Measurements from ENCODE around the gene LCN2. TPM values are rescaled to one million over a fixed set of nuclear protein-coding genes. Genes with fewer than 3 reads are reported as not detected.

LCN2 gene
- total and polyA plus RNA-seq, 9 of the 15 experiments (the other 6 are each of a cell fraction or from before 2014, with no cell fraction given), result 0.10 to 1.2 (median 0.44) TPM; not detected in 1

- TF ChIP-seq RBM34 (IDR thresholded peaks at IDR 0.05; ENCODE audit: borderline replicate concordance, insufficient read depth, low read length) (no peak), MTA1 (IDR thresholded peaks at IDR 0.05; ENCODE audit: borderline replicate concordance) (peak; percentile 97), SMC3 (conservative IDR thresholded peaks at IDR 0.05; ENCODE audit: insufficient read depth, low read depth, low read length) (0 out of 2 replicates have a peak, but pooled peaks have one; percentile 12), ZNF184 (CRISPR knock-in tag; IDR thresholded peaks at IDR 0.05) (no peak), CCNT2 (IDR thresholded peaks at IDR 0.05; ENCODE audit: borderline replicate concordance, extremely low read depth, insufficient read length, low read depth, low read length) (no peak), MYBL2 (IDR thresholded peaks at IDR 0.05; ENCODE audit: low read depth) (no peak), MYBL2 (CRISPR knock-in tag; IDR thresholded peaks at IDR 0.05; ENCODE audit: borderline replicate concordance) (no peak), SMARCB1 (IDR thresholded peaks at IDR 0.05; ENCODE audit: insufficient read length, low read depth) (no peak), POLR2B (IDR thresholded peaks at IDR 0.05; ENCODE audit: low read depth, partially characterized antibody) (peak; percentile 92), ZNF384 (IDR thresholded peaks at IDR 0.05; ENCODE audit: low read depth, low read length) (peak; percentile 64; the same call in 1 of the 2 replicates), TAF1 (IDR thresholded peaks at IDR 0.05; ENCODE audit: control insufficient read depth, extremely low read depth, insufficient read depth, low read length, severe bottlenecking) (peak; percentile 92), NR2C2 (CRISPR knock-in tag; IDR thresholded peaks at IDR 0.05) (no peak), NR2C2 (tag; IDR thresholded peaks at IDR 0.05) (no peak), NEUROD1 (IDR thresholded peaks at IDR 0.05; ENCODE audit: borderline replicate concordance, low read depth, low read length, partially characterized antibody) (peak; percentile 41), RHOXF2B (CRISPR knock-in tag; conservative IDR thresholded peaks at IDR 0.05) (0 out of 2 replicates have a peak, but pooled peaks have one; percentile 89)
- TF ChIP-seq, protein P1, sequence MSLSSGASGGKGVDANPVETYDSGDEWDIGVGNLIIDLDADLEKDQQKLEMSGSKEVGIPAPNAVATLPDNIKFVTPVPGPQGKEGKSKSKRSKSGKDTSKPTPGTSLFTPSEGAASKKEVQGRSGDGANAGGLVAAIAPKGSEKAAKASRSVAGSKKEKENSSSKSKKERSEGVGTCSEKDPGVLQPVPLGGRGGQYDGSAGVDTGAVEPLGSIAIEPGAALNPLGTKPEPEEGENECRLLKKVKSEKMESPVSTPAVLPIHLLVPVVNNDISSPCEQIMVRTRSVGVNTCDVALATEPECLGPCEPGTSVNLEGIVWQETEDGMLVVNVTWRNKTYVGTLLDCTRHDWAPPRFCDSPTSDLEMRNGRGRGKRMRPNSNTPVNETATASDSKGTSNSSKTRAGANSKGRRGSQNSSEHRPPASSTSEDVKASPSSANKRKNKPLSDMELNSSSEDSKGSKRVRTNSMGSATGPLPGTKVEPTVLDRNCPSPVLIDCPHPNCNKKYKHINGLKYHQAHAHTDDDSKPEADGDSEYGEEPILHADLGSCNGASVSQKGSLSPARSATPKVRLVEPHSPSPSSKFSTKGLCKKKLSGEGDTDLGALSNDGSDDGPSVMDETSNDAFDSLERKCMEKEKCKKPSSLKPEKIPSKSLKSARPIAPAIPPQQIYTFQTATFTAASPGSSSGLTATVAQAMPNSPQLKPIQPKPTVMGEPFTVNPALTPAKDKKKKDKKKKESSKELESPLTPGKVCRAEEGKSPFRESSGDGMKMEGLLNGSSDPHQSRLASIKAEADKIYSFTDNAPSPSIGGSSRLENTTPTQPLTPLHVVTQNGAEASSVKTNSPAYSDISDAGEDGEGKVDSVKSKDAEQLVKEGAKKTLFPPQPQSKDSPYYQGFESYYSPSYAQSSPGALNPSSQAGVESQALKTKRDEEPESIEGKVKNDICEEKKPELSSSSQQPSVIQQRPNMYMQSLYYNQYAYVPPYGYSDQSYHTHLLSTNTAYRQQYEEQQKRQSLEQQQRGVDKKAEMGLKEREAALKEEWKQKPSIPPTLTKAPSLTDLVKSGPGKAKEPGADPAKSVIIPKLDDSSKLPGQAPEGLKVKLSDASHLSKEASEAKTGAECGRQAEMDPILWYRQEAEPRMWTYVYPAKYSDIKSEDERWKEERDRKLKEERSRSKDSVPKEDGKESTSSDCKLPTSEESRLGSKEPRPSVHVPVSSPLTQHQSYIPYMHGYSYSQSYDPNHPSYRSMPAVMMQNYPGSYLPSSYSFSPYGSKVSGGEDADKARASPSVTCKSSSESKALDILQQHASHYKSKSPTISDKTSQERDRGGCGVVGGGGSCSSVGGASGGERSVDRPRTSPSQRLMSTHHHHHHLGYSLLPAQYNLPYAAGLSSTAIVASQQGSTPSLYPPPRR (CRISPR knock-in tag; IDR thresholded peaks at IDR 0.05; ENCODE audit: borderline replicate concordance), result no peak
- TF ChIP-seq, protein P2, sequence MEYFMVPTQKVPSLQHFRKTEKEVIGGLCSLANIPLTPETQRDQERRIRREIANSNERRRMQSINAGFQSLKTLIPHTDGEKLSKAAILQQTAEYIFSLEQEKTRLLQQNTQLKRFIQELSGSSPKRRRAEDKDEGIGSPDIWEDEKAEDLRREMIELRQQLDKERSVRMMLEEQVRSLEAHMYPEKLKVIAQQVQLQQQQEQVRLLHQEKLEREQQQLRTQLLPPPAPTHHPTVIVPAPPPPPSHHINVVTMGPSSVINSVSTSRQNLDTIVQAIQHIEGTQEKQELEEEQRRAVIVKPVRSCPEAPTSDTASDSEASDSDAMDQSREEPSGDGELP (CRISPR knock-in tag; IDR thresholded peaks at IDR 0.05; ENCODE audit: borderline replicate concordance), result no peak
These were observed 10.7 kb downstream of the LCN2 start, which contains the start of gene BBLN (continued) for GRCh38 chr9:128159784-128160602.
